Central memory CD8-positive, alpha-beta T cell (primary cell): ENCODE data around the gene NUDT2.

Source experiments
- ATAC-seq: fragments of 150-1000 bp; cut with Tn5 transposase; replicated peaks from 2 replicates; pipeline ENCODE4 v1.10.0; 2022; ENCODE audit warnings: mild to moderate bottlenecking, moderate FRiP score, moderate number of reproducible peaks; ENCODE audit not compliant: poor library complexity, severe bottlenecking; ENCODE audit errors: extremely low read depth
- DNase-seq, 2 donors: peaks; one replicate each; pipeline ENCODE4 v3.0.0; 2021; ENCODE audit warnings: low spot score in 2 of 2
- H3K27ac Mint-ChIP-seq: one replicate; pipeline ENCODE4 v1.8.0; 2022; ENCODE audit warnings: low read depth, mild to moderate bottlenecking, moderate library complexity, mixed read lengths
- H3K27me3 Mint-ChIP-seq: one replicate; pipeline ENCODE4 v1.8.0; 2022; ENCODE audit warnings: mixed read lengths
- H3K36me3 Mint-ChIP-seq: one replicate; pipeline ENCODE4 v1.8.0; 2022; ENCODE audit warnings: mild to moderate bottlenecking, moderate library complexity, mixed read lengths; ENCODE audit not compliant: insufficient read depth
- H3K4me1 Mint-ChIP-seq: one replicate; pipeline ENCODE4 v1.8.0; 2022; ENCODE audit warnings: mixed read lengths
- H3K4me3 Mint-ChIP-seq: one replicate; pipeline ENCODE4 v1.8.0; 2022; ENCODE audit warnings: mild to moderate bottlenecking, moderate library complexity, mixed read lengths
- H3K9me3 Mint-ChIP-seq: one replicate; pipeline ENCODE4 v1.8.0; 2022; ENCODE audit warnings: mixed read lengths

Gene NUDT2

GRCh38 chr9:34385561-34386230, 56.3 kb downstream of the NUDT2 start:
- Mint-ChIP-seq H3K4me1 (peaks cover 6% of the 10 kb centered on the region), H3K9me3 (no peaks in the 10 kb centered on the region), H3K27ac (no peak overlapping the region), H3K4me3 (no peak overlapping the region), H3K36me3 (peaks cover 2% of the 10 kb centered on the region), H3K27me3 (peaks cover under 1% of the 10 kb centered on the region)
- DNase-seq (no peak), ATAC-seq (no peak)

- H3K27ac Mint-ChIP-seq = no peak overlapping the region
- ATAC-seq (no peak), DNase-seq (no peak)
- no peaks in the 10 kb centered on the region for H3K36me3 Mint-ChIP-seq
- no peaks in the 10 kb centered on the region for H3K4me1 Mint-ChIP-seq
- no peak overlapping the region for H3K4me3 Mint-ChIP-seq
- H3K9me3 Mint-ChIP-seq = no peaks in the 10 kb centered on the region
- H3K27me3 Mint-ChIP-seq = peaks cover 10% of the 10 kb centered on the region
Observed at GRCh38 chr9:34386656-34387055, 57.3 kb downstream of the NUDT2 start.

- no peak for DNase-seq
- H3K9me3 Mint-ChIP-seq = no peaks in the 10 kb centered on the region
- ATAC-seq = no peak
- H3K27ac Mint-ChIP-seq = no peak overlapping the region
- H3K27me3 Mint-ChIP-seq = peaks cover 11% of the 10 kb centered on the region
- H3K36me3 Mint-ChIP-seq = no peaks in the 10 kb centered on the region
- H3K4me1 Mint-ChIP-seq = no peaks in the 10 kb centered on the region
- no peak overlapping the region for H3K4me3 Mint-ChIP-seq
Observed at GRCh38 chr9:34387239-34387638, 57.9 kb downstream of the NUDT2 start.

DNA sequence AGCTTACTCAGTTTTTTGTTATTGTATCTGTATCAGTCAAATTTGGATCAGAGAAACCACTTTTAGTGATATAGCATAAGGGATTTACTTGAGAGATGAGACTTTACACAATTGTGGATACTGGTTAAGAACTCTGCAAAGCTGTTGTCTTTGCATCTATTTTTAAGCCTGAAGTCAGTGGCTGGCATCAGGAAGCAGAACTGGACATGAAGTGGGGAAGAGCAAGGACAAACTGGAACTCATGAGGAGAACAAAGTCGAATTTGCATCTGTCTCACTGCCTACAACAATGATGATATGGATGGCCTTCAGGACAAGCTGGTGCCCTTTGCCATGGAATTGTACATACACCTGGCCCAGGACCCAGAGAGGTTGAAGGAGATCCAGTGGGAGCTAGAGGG, 63.1 kb downstream of the NUDT2 start:
- Mint-ChIP-seq H3K4me1 (no peaks in the 10 kb centered on the region), H3K9me3 (no peaks in the 10 kb centered on the region), H3K27me3 (peaks cover 11% of the 10 kb centered on the region), H3K27ac (no peak overlapping the region), H3K4me3 (no peak overlapping the region), H3K36me3 (no peaks in the 10 kb centered on the region)
- no peak for DNase-seq
- ATAC-seq = no peak
